ENCODE measurements around the gene HES6.

Gene HES6

DNA sequence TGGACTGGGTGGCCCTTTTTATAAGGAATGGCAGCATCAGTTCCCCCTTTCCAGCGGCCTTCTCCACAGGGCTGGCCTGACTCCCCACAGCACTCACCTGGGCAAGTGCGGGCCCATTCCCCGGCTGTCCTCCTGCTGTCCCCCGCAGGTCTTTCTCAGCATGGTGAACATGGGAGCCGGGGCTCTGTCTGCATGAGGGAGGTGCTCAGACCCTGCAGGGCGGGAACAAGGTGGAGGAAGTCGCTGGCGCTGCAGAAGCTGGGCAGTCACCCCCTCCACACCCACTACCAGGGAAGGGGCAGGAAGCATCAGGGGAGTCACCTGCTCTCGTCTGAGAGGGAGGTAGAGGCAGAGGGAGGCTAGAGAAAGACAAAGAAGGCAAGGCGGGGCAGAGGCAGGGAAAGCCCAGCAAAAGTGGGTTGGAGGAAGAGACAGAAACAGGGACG lies 12.2 kb downstream of the HES6 start:
- ATAC-seq (replicated peaks) (no peak), DNase-seq (no peak)
- no peaks in the 10 kb centered on the region for H3K9me3 Mint-ChIP-seq
- H3K27me3 Mint-ChIP-seq = peaks cover 14 to 28% of the 10 kb centered on the region in 2 donors
- H3K4me3 Mint-ChIP-seq = no peak overlapping the region
- H3K36me3 Mint-ChIP-seq (ENCODE audit: insufficient read depth) = peaks cover 13% of the 10 kb centered on the region
- H3K4me1 Mint-ChIP-seq (ENCODE audit: low read depth in 2 of 2) = peaks cover 5 to 25% of the 10 kb centered on the region in 2 donors
- H3K27ac Mint-ChIP-seq = no peak overlapping the region

DNA sequence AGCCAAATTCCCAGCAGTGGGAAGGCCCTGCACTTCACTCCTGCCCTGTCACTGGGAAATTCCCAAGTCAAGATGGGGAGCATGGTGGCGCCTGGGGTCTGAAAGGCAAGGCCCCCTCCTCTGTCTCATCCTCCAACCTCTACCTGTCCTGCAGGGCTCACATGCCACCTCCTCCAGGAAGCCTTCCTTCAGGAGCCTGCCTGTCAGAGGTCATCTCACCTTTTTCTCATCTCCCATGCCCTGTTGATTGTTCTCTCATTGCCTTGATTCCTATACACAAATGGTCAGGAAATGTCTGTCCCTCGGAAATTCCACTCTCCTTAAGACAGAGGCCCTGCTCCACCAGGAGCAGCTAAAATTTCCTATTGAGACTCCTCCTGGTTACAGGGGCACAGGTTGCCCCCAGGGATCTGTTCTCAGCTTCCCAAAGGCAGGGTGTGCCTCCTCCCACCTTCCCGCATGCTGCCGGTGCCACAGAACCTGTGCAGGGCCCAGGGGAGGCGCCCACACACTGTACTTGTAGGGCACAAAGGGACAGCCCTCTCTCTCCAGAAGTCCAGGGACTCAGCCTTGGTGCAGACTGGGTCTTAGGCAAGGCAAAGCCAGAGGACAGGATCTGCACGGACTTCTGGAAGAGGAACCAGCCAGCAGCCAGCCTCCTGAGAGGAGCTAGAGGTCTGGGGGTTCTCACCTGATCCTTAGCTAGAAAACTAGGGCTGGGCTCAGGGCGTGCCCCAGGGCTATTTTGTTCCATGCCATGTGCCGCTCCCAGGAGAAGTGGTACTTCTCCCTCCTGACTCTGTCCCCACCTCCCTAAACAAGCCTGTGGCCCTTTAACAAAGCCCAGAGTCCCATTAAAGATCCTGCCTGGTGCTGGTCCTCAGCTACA lies 12.9 kb downstream of the HES6 start:
- H3K27ac Mint-ChIP-seq = no peak overlapping the region
- H3K4me1 Mint-ChIP-seq (ENCODE audit: low read depth in 2 of 2) = peaks cover 5 to 22% of the 10 kb centered on the region in 2 donors
- H3K36me3 Mint-ChIP-seq (ENCODE audit: insufficient read depth) = peaks cover 13% of the 10 kb centered on the region
- DNase-seq (no peak), ATAC-seq (replicated peaks) (no peak)
- peaks cover 7 to 22% of the 10 kb centered on the region in 2 donors for H3K27me3 Mint-ChIP-seq
- H3K9me3 Mint-ChIP-seq = no peaks in the 10 kb centered on the region
- H3K4me3 Mint-ChIP-seq = no peak overlapping the region

DNA sequence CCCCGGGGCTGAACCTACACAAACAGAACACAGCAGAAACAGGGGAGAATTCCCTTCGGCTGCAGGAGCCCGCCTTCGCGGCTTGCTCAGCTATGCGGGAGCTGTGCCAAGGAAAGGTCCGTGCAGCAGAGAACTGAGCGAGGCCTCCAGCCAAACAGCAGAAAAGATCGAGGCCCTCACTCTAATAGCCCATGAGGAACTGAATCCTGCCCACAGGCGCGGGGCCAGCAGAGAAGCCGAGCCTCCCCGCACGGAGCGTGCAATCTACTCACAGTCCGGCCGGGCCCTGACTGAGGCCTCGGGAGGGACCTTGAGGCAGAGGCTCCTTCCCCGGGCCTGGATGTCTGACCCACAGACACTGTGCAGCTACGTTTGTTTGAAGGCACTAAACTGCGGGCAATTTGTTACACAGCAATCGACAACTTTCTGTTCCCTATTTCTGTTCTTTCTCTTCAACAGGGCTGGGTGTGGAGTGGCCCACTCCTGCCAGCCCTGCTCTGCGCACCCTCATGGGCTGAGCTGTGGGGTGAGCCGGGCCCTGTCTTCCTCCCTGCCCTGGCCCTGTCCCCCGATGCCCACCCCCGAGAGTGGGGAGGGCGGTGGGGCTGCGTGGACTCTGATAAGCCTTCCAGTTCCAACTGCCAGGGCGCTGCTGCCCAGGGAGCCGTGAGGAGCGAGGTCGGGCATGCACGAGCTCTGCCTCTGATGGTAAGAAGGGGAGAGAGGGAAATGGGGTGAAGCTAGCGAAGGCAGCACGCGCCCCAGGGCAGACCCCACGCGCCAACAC lies 13.7 kb downstream of the HES6 start:
- no peak for ATAC-seq (replicated peaks)

DNA sequence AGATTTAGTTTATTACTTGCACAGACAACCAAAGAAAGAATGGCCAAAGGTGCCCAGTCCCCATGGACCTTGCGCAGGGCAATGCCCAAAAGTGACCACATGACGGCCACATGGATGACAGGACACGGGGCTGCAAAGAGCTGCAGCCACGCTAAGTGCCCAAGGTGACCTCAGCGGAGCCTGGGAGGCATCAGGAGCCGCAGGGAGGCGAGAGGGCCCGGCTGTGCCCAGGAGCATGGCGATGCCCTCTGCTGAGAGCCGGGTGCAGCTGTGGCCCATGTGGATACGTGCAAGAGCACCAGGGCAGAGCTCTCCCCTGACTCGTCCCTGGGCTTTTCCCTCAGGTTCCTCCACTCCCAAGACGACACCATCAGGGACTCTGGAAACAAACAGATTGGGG lies 14.7 kb downstream of the HES6 start:
- peaks cover 6 to 10% of the 10 kb centered on the region in 2 donors for H3K27me3 Mint-ChIP-seq
- H3K4me3 Mint-ChIP-seq = no peak overlapping the region

More for the DNA sequence above, 13.7 kb downstream of the HES6 start:
- H3K4me3 Mint-ChIP-seq = no peak overlapping the region
- no peak for DNase-seq
- peaks cover 6 to 16% of the 10 kb centered on the region in 2 donors for H3K27me3 Mint-ChIP-seq
- peaks cover 0 to 14% of the 10 kb centered on the region in 2 donors for H3K4me1 Mint-ChIP-seq (ENCODE audit: low read depth in 2 of 2)
- no peaks in the 10 kb centered on the region for H3K9me3 Mint-ChIP-seq
- H3K27ac Mint-ChIP-seq = no peak overlapping the region
- H3K36me3 Mint-ChIP-seq (ENCODE audit: insufficient read depth) = peaks cover 13% of the 10 kb centered on the region

DNA sequence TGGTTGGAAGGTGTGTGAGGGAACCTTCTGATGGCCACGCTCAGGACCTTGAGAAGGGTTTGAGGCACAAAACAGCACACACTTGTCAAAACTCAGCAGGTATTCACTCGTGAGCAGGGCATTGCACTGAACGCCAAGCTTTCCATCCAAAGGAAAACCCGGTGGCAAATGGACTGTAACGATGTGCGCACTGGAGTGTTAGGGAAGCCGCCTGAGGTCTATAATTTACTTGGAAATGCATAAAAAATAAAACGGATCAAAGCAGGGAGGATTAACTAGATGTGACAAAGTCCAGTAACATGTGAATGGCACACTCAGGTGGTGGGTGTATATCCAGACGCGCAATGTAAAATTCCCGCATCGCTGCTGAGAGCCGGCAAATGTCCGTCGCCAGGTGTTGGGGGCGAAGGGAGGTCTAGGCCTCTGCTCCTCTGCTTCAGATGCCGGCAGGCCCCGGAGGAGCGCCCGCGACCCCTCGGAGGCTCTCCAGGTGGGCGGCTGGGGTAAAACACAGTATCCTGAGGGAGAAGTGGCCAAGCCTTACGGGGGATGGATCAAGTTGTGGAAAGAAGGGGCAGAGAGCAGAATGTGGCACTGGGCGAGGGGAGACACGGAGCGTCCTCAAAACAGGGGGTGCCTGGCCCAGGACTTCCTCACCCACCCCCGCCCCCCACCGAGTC lies 15.3 kb downstream of the HES6 start:
- Mint-ChIP-seq H3K9me3 (no peaks in the 10 kb centered on the region), H3K27ac (no peak overlapping the region), H3K4me1 (ENCODE audit: low read depth in 2 of 2) (peaks cover 0 to 6% of the 10 kb centered on the region in 2 donors), H3K36me3 (ENCODE audit: insufficient read depth) (peaks cover 13% of the 10 kb centered on the region), H3K4me3 (no peak overlapping the region), H3K27me3 (peaks cover 6 to 9% of the 10 kb centered on the region in 2 donors)
- DNase-seq (no peak), ATAC-seq (replicated peaks) (no peak)

More for the DNA sequence above, 14.7 kb downstream of the HES6 start:
- no peak overlapping the region for H3K27ac Mint-ChIP-seq
- H3K36me3 Mint-ChIP-seq (ENCODE audit: insufficient read depth) = peaks cover 13% of the 10 kb centered on the region
- H3K4me1 Mint-ChIP-seq (ENCODE audit: low read depth in 2 of 2) = peaks cover 0 to 6% of the 10 kb centered on the region in 2 donors
- H3K9me3 Mint-ChIP-seq = no peaks in the 10 kb centered on the region
- no peak for ATAC-seq (replicated peaks)
- no peak for DNase-seq

DNA sequence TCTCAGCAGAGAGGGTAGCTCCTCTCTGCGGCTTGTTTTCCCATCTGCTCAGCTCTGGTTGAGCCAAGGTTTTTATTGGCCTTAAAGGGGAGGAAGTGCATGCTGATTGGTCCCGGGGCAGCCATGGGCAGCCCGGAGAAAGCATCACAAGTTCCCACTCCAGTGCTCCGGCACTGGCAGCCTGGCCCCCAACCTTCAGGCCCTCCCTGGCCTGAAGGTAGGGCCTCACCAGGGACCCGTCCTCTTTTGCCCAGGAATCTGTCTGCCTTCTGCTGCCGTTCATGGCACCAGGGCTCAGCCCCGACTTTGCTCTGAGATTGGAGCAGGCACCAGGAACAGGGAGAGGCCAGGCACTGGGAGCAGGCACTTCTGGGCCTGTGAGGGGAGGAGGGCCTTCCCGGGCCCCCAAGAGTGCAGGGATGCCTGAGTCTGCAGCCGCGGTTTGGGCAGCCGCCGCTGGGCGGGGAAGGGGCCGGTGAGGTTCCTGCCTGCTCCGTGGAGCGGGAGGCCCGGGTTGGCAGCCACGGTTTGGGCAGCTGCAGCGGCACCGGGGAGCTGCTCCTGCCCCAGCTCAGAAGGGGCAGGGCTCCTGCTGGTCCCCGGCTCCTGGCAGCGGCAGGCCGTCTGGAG lies 18.8 kb downstream of the HES6 start:
- H3K4me3 Mint-ChIP-seq = peak overlapping the region in 1 of 2 donors; percentile 45
- no peak overlapping the region for H3K27ac Mint-ChIP-seq
- no peaks in the 10 kb centered on the region for H3K4me1 Mint-ChIP-seq (ENCODE audit: low read depth in 2 of 2)
- DNase-seq = no peak
- no peaks in the 10 kb centered on the region for H3K9me3 Mint-ChIP-seq
- H3K36me3 Mint-ChIP-seq (ENCODE audit: insufficient read depth) = peaks cover 3% of the 10 kb centered on the region
- ATAC-seq (replicated peaks) = no peak
- H3K27me3 Mint-ChIP-seq = peaks cover 12 to 19% of the 10 kb centered on the region in 2 donors

DNA sequence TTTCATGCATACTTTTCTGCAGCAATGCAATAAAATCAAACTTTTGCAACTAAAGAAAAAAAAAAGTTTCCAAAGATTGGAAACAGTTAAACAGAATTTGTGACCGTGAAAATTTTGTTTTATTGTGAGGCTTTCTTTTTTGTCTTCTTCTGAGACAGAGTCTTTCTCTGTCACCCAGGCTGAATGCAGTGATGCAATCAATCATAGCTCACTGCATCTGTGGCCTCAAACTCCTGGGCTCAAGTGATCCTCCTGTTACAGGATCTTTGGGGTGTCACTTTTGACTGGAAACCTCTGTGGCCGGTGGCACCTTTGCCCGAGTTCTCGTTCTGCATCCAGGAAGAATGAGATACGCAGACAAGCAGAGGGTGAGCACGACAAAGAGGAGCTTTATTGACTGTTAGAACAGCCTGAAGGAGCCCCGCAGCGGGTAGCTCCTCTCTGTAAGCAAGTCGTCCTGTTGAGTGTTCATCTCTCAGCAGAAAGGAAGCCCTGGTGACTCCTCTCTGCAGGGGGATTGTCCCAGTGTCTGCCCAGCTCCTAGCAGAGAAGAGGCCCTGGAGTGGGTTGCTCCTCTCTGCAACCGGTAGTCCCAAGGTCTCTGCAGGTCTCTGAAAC lies 19.5 kb downstream of the HES6 start:
- H3K27ac Mint-ChIP-seq = no peak overlapping the region
- ATAC-seq (replicated peaks) (no peak), DNase-seq (no peak)
- no peak overlapping the region for H3K4me3 Mint-ChIP-seq
- H3K4me1 Mint-ChIP-seq (ENCODE audit: low read depth in 2 of 2) = no peaks in the 10 kb centered on the region
- H3K27me3 Mint-ChIP-seq = peaks cover 13 to 25% of the 10 kb centered on the region in 2 donors
- H3K36me3 Mint-ChIP-seq (ENCODE audit: insufficient read depth) = peaks cover 3% of the 10 kb centered on the region
- no peaks in the 10 kb centered on the region for H3K9me3 Mint-ChIP-seq

DNA sequence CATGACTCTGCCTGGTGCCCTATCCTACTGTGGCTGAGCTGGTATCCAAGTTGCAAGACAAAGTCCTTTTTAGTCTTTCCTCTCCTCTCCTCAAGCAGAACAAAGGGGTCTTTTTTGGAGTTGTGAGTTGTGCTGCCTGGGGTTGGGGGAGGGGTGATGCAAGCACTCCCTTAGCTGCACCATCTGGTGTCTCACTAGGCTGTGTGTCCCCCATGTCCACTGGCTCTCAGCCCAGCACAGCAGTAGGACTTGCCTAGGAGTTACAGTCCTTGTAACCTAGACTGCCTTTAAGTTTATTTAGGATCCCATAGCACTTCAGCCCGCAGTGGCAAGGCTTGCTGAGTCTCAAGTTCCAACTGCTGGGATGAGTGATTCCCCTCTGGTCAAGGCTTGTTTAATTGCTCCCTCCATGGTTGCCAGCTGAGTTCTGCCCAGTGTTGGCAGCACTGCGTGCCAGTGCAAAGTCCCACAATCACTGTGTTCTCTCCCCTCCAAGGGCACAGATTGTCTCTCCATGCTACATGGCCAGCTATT lies 23.1 kb downstream of the HES6 start:
- H3K36me3 Mint-ChIP-seq (ENCODE audit: insufficient read depth) = no peaks in the 10 kb centered on the region
- H3K27ac Mint-ChIP-seq = no peak overlapping the region
- ATAC-seq (replicated peaks) = no peak

DNA sequence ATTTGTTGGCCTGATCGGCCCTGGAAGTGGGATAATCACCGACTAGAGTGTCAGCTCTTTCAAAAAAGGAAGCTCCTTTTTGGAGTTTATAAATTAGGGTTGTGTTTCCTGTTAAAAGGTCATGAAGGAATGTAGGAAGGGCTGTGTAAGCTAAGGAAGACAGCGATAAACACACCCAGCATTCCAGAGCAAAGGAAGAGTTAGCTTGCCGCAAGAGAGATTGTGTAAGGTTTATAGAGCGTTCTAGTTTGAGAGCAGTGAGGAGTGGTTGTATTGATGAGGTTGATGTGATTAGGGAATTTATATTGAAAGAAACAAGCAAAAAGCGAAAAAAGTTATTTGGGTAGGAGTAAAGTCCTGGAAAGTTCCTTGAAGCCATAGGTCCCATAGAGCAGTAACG lies 32.8 kb downstream of the HES6 start:
- peaks cover 7 to 14% of the 10 kb centered on the region in 2 donors for H3K4me1 Mint-ChIP-seq (ENCODE audit: low read depth in 2 of 2)
- ATAC-seq (replicated peaks) (no peak), DNase-seq (no peak)
- H3K27me3 Mint-ChIP-seq = no peaks in the 10 kb centered on the region
- peaks cover 5% of the 10 kb centered on the region for H3K36me3 Mint-ChIP-seq (ENCODE audit: insufficient read depth)
- no peak overlapping the region for H3K4me3 Mint-ChIP-seq
- no peaks in the 10 kb centered on the region for H3K9me3 Mint-ChIP-seq
- H3K27ac Mint-ChIP-seq = no peak overlapping the region

More for the DNA sequence above, 23.1 kb downstream of the HES6 start:
- Mint-ChIP-seq H3K9me3 (no peaks in the 10 kb centered on the region), H3K27me3 (peaks cover 27 to 40% of the 10 kb centered on the region in 2 donors), H3K4me3 (no peak overlapping the region), H3K4me1 (ENCODE audit: low read depth in 2 of 2) (no peaks in the 10 kb centered on the region)
- DNase-seq = no peak

DNA sequence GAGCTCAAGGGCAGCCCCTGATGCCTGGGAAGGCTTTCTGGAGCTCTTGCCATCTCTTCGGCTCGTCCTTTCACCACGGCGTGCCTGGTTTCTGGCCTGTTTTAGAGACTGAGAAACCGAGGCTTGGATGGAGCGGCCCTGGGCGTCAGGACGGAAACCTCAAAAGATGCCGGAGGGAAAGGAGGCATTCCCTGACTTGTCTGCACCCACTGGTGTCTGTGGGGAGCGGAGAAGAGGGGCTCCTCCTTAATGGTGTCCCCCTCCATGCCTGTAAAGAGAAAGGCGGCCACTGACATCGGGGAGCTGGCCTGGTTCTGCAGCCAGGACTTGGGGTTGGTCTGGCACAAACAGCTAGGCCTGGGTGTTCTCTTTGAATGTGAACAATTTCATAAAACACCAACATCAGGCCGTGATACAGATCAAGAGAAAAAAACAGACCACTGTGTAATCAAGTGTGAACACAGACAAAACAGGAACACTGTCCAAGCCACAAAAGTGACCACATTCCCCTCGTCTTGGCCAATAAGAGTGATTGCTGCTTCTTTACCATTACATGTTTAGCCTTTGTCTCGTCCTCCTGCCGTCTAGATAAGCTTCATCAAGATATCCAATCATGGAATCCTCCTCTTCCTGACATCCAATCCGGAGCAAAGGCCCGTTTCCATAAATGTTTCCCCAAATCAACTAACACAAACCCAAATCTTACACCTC lies 35.7 kb downstream of the HES6 start:
- H3K36me3 Mint-ChIP-seq (ENCODE audit: insufficient read depth) = peaks cover 11% of the 10 kb centered on the region
- H3K9me3 Mint-ChIP-seq = no peaks in the 10 kb centered on the region
- peak overlapping the region; percentile 81 to 83 for H3K27ac Mint-ChIP-seq
- DNase-seq (no peak), ATAC-seq (replicated peaks) (no peak)
- H3K4me1 Mint-ChIP-seq (ENCODE audit: low read depth in 2 of 2) = peaks cover 26 to 39% of the 10 kb centered on the region in 2 donors
- H3K27me3 Mint-ChIP-seq = no peaks in the 10 kb centered on the region
- H3K4me3 Mint-ChIP-seq = peak overlapping the region; percentile 64 to 67

DNA sequence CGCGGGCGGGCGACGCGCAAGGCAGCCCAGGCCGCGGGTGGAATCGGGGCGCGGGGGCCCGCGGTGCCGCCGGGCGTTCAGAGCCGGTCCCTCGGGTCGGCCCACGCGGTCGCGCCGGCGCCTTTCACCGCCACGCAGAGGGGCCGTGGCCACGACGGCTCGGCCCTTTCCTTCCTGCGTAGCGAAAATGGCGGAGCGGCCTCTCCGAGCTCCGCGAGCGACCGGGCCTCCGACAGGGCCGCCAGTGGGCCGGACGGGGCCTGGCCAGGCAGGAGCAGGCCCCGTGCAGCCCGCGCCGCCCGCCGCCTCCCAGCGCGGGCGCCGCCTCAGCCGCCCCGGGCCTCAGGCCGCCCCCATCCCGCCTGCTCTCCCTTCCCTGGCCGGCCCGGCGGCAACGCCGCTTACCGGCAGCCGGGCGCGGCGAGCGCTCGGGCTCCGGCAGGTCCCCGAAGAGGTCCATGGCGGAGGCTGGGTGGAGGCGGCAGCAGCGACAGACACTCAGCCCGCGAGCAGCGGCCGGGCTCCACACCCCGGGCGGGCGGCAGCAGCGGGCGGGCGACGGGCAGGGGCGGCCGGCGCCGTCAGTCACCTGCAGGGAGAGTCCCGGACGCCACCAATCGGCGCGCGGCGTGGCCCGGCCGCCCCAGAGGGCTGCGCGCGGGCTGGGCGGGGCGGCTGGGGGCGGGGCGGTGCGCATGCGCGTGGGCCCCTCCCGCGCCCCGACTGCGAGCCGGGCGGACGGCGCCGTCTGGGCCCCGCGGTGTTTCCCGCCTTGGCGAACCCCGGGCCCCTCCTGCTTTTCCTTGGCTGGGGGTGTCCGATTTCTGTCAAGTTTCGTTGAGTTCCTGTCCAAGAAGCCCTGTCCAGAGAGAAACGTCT lies 36.5 kb downstream of the HES6 start, which contains the start of gene ILKAP:
ILKAP (minus strand) TSS at position 602 of the 879 bp plus-strand sequence; CDS start at position 460, 142 bp downstream.
- Mint-ChIP-seq H3K4me3 (peak within 1 kb of the TSS; percentile 85), H3K4me1 (ENCODE audit: low read depth in 2 of 2) (peaks cover 30 to 42% of the 10 kb centered on the region in 2 donors), H3K36me3 (ENCODE audit: insufficient read depth) (peaks cover 11% of the 10 kb centered on the region), H3K9me3 (no peaks in the 10 kb centered on the region), H3K27ac (peak within 1 kb of the TSS; percentile 90 to 91), H3K27me3 (no peaks in the 10 kb centered on the region)
- ATAC-seq (replicated peaks) (peak; percentile 94), DNase-seq (peak; percentile 83 to 90 (median 86))
